ENCODE results near the gene MPZL2. TPM values are rescaled to one million over a fixed set of nuclear protein-coding genes. Genes with fewer than 3 reads are reported as not detected.

The MPZL2 gene
- total and polyA plus RNA-seq, 8 donors = 6.0 to 20.7 (median 13.8) TPM

GRCh38 chr11:118289401-118289800 lies 25.3 kb upstream of the MPZL2 start:
- TF ChIP-seq CTCF (IDR thresholded peaks at IDR 0.05) = no peak
- DNase-seq (no peak), ATAC-seq (no peak), FAIRE-seq (no peak)
- Histone ChIP-seq H3K27me3 (peaks cover 0 to 4% (median 1%) of the 10 kb centered on the region in 4 donors), H3K9me3 (no peaks in the 10 kb centered on the region), H3K4me3 (no peak overlapping the region), H3K36me3 (no peaks in the 10 kb centered on the region), H3K4me1 (no peaks in the 10 kb centered on the region), H3K27ac (no peak overlapping the region)
- intact Hi-C loops (cut with DNase I) = loop anchor here in 1 of 3 donors (5.0 to 10.0 kb wide), 2 partner anchors 85 to 142 kb away; no protein-coding TSS in a partner anchor

- DNase-seq = no peak
- 88 to 96% methylated on average over 1 of the region's 1 CpG for WGBS, 2 donors
- peaks cover 0 to 3% (median under 1%) of the 10 kb centered on the region in 4 donors for H3K27me3 ChIP-seq
- intact Hi-C loops (cut with DNase I) = loop anchor here in 1 of 3 donors (5.0 to 10.0 kb wide), 2 partner anchors 82 to 140 kb away; no protein-coding TSS in a partner anchor
- H3K4me1 ChIP-seq = no peaks in the 10 kb centered on the region
- ATAC-seq = no peak
- H3K27ac ChIP-seq = no peak overlapping the region
- H3K9me3 ChIP-seq = no peaks in the 10 kb centered on the region
- FAIRE-seq = no peak
- no peaks in the 10 kb centered on the region for H3K36me3 ChIP-seq
- no peak for TF ChIP-seq CTCF (IDR thresholded peaks at IDR 0.05)
- no peak overlapping the region for H3K4me3 ChIP-seq
Observed at GRCh38 chr11:118287006-118287405, 22.9 kb upstream of the MPZL2 start.

- no peak for FAIRE-seq
- Histone ChIP-seq H3K27me3 (peaks cover 0 to 3% (median 0%) of the 10 kb centered on the region in 4 donors), H3K4me1 (no peaks in the 10 kb centered on the region), H3K4me3 (no peak overlapping the region), H3K27ac (no peak overlapping the region), H3K9me3 (no peaks in the 10 kb centered on the region), H3K36me3 (no peaks in the 10 kb centered on the region)
- TF ChIP-seq CTCF (IDR thresholded peaks at IDR 0.05) = no peak
- intact Hi-C loops (cut with DNase I) = loop anchor here in 1 of 3 donors (5.0 to 10.0 kb wide), 2 partner anchors 82 to 139 kb away; no protein-coding TSS in a partner anchor
- DNase-seq = no peak
- WGBS, 2 donors = 73 to 93% methylated on average over 2 of the region's 2 CpGs
- no peak for ATAC-seq
Observed at GRCh38 chr11:118286545-118286944, 22.4 kb upstream of the MPZL2 start.

GRCh38 chr11:118283756-118284350 lies 19.8 kb upstream of the MPZL2 start:
- H3K27me3 ChIP-seq = peaks cover 0 to 3% (median 0%) of the 10 kb centered on the region in 4 donors
- no peak for TF ChIP-seq CTCF (IDR thresholded peaks at IDR 0.05)
- intact Hi-C loops (cut with DNase I) = loop anchor here in 1 of 3 donors (10.0 kb wide), 1 partner anchor 79 kb away; no protein-coding TSS in a partner anchor
- H3K36me3 ChIP-seq = no peaks in the 10 kb centered on the region
- ATAC-seq (no peak), DNase-seq (no peak), FAIRE-seq (no peak)
- no peak overlapping the region for H3K27ac ChIP-seq
- no peaks in the 10 kb centered on the region for H3K4me1 ChIP-seq
- H3K9me3 ChIP-seq = no peaks in the 10 kb centered on the region
- no peak overlapping the region for H3K4me3 ChIP-seq
- 67% methylated on average over 4 of the region's 4 CpGs for WGBS, 2 donors

GRCh38 chr11:118283037-118283636 lies 19.0 kb upstream of the MPZL2 start:
- Histone ChIP-seq H3K4me1 (no peaks in the 10 kb centered on the region), H3K9me3 (no peaks in the 10 kb centered on the region), H3K36me3 (no peaks in the 10 kb centered on the region), H3K27me3 (peaks cover 0 to 3% (median 0%) of the 10 kb centered on the region in 4 donors), H3K27ac (no peak overlapping the region), H3K4me3 (no peak overlapping the region)
- WGBS, 2 donors = 62 to 74% methylated on average over 5 of the region's 5 CpGs
- FAIRE-seq (no peak), DNase-seq (no peak), ATAC-seq (no peak)
- intact Hi-C loops (cut with DNase I) = loop anchor here in 1 of 3 donors (10.0 kb wide), 1 partner anchor 78 kb away; no protein-coding TSS in a partner anchor
- no peak for TF ChIP-seq CTCF (IDR thresholded peaks at IDR 0.05)

Data from pancreas (tissue), 10 donors.